Spinal cord (tissue), 10 donors: Measurements from ENCODE around the gene RNF8. TPM values are rescaled to one million over a fixed set of nuclear protein-coding genes. Genes with fewer than 3 reads are reported as not detected.
"Not testable (repeated sequence)": the region's sequence is repeated elsewhere in the genome, so short reads cannot be mapped to it uniquely, and the experiment has no call there.

Source experiments
- DNase-seq, 6 donors: peaks; one replicate each; pipeline versions ENCODE4 v3.0.0 to v3.0.0-alpha.2; 2013 to 2015; ENCODE audit warnings: low spot score in 6 of 6, low read depth in 4 of 6
- H3K27ac ChIP-seq: one replicate; pipeline ENCODE4 v1.5.1; 2013; ENCODE audit warnings: low read depth, low read length, control low read depth
- H3K27me3 ChIP-seq: one replicate; pipeline ENCODE4 v1.6.1; 2013; ENCODE audit warnings: low read length; ENCODE audit not compliant: control insufficient read depth, insufficient read depth
- H3K36me3 ChIP-seq: one replicate; pipeline ENCODE4 v1.6.1; 2013; ENCODE audit warnings: low read length; ENCODE audit not compliant: control insufficient read depth, insufficient read depth
- H3K4me1 ChIP-seq: one replicate; pipeline ENCODE4 v1.6.1; 2013; ENCODE audit warnings: low read length; ENCODE audit not compliant: control insufficient read depth, insufficient read depth
- H3K4me3 ChIP-seq: one replicate; pipeline ENCODE4 v1.5.1; 2013; ENCODE audit warnings: low read depth, low read length, control low read depth
- H3K9me3 ChIP-seq: one replicate; pipeline ENCODE4 v1.6.1; 2013; ENCODE audit warnings: low read length; ENCODE audit not compliant: control insufficient read depth, insufficient read depth
- WGBS: methylation state at CpG from one replicate; pipeline ENCODE4 v1.1.5; 2013; ENCODE audit warnings: missing lambda C conversion rate; ENCODE audit not compliant: insufficient coverage; 5-methylcytosine and 5-hydroxymethylcytosine counted together
- polyA plus RNA-seq, 2 donors: library from polyadenylated mRNA; unstranded; fragments of 120-200 nt; gene quantifications; one replicate each; pipeline ENCODE4 v1.2.1, GENCODE V29; 2013; ENCODE audit not compliant: insufficient read length in 2 of 2
- total RNA-seq, 2 donors: library from RNA; depleted of rRNA in 1 of 2; stranded (reverse); fragments of 120-200 nt in 1 of 2; fragments of >200 nt in 1 of 2; gene quantifications; one replicate each; pipeline versions ENCODE4 v1.2.3 to v1.2.4, GENCODE V29; 2013 to 2014
- donor health status: healthy.

RNF8 gene
- total and polyA plus RNA-seq, 4 donors = 22.8 to 31.0 (median 27.2) TPM

- Histone ChIP-seq H3K27me3 (no peaks in the 10 kb centered on the region), H3K27ac (no peak overlapping the region), H3K4me1 (no peaks in the 10 kb centered on the region), H3K9me3 (no peaks in the 10 kb centered on the region), H3K4me3 (no peak overlapping the region), H3K36me3 (no peaks in the 10 kb centered on the region)
- WGBS = 100% methylated on average over 1 of the region's 5 CpGs
- DNase-seq = no peak
Observed at GRCh38 chr6:37338745-37339255, 15.0 kb upstream of the RNF8 start.

GRCh38 chr6:37339741-37340638 is 13.8 kb upstream of the RNF8 start:
- DNase-seq = no peak
- Histone ChIP-seq H3K9me3 (no peaks in the 10 kb centered on the region), H3K36me3 (no peaks in the 10 kb centered on the region), H3K27ac (no peak overlapping the region), H3K4me1 (no peaks in the 10 kb centered on the region), H3K27me3 (peaks cover 2% of the 10 kb centered on the region), H3K4me3 (no peak overlapping the region)
- 80% methylated on average over 1 of the region's 5 CpGs for WGBS

- 80% methylated on average over 4 of the region's 4 CpGs for WGBS
- Histone ChIP-seq H3K36me3 (no peaks in the 10 kb centered on the region), H3K9me3 (no peaks in the 10 kb centered on the region), H3K4me3 (no peak overlapping the region), H3K4me1 (no peaks in the 10 kb centered on the region), H3K27ac (no peak overlapping the region), H3K27me3 (peaks cover 2% of the 10 kb centered on the region)
- no peak for DNase-seq
Observed at GRCh38 chr6:37340639-37340943, 13.2 kb upstream of the RNF8 start.

GRCh38 chr6:37343248-37343647 is 10.5 kb upstream of the RNF8 start:
- Histone ChIP-seq H3K36me3 (no peaks in the 10 kb centered on the region), H3K4me1 (no peaks in the 10 kb centered on the region), H3K4me3 (no peak overlapping the region), H3K27ac (no peak overlapping the region), H3K27me3 (peaks cover 2% of the 10 kb centered on the region), H3K9me3 (no peaks in the 10 kb centered on the region)
- DNase-seq = no peak
- WGBS = 100% methylated on average over 2 of the region's 3 CpGs

- H3K36me3 ChIP-seq = no peaks in the 10 kb centered on the region
- H3K27ac ChIP-seq = no peak overlapping the region
- H3K4me1 ChIP-seq = no peaks in the 10 kb centered on the region
- 93% methylated on average over 3 of the region's 3 CpGs for WGBS
- no peak for DNase-seq
- H3K9me3 ChIP-seq = no peaks in the 10 kb centered on the region
- H3K4me3 ChIP-seq = no peak overlapping the region
- H3K27me3 ChIP-seq = peaks cover 2% of the 10 kb centered on the region
Observed at GRCh38 chr6:37344308-37344707, 9.5 kb upstream of the RNF8 start.

GRCh38 chr6:37345804-37346203 is 8.0 kb upstream of the RNF8 start:
- not testable (repeated sequence) for H3K9me3 ChIP-seq, H3K36me3 ChIP-seq, H3K4me1 ChIP-seq, H3K27ac ChIP-seq, H3K4me3 ChIP-seq, H3K27me3 ChIP-seq, DNase-seq
- no CpG with 5 or more reads among the region's 3 CpGs for WGBS

GRCh38 chr6:37347177-37347576 is 6.6 kb upstream of the RNF8 start:
- H3K9me3 ChIP-seq = no peaks in the 10 kb centered on the region
- DNase-seq = no peak
- no peaks in the 10 kb centered on the region for H3K4me1 ChIP-seq
- H3K27ac ChIP-seq = no peak overlapping the region
- no peak overlapping the region for H3K4me3 ChIP-seq
- H3K27me3 ChIP-seq = peaks cover 2% of the 10 kb centered on the region
- H3K36me3 ChIP-seq = no peaks in the 10 kb centered on the region
- WGBS = 100% methylated on average over 1 of the region's 3 CpGs

GRCh38 chr6:37347670-37348111 is 6.1 kb upstream of the RNF8 start:
- no peak overlapping the region for H3K27ac ChIP-seq
- WGBS = 67% methylated on average over 3 of the region's 4 CpGs
- peaks cover 2% of the 10 kb centered on the region for H3K27me3 ChIP-seq
- no peak overlapping the region for H3K4me3 ChIP-seq
- no peaks in the 10 kb centered on the region for H3K36me3 ChIP-seq
- DNase-seq = peak in 1 of 6 donors; percentile 17
- no peaks in the 10 kb centered on the region for H3K9me3 ChIP-seq
- H3K4me1 ChIP-seq = no peaks in the 10 kb centered on the region

- Histone ChIP-seq H3K4me1 (peaks cover 5% of the 10 kb centered on the region), H3K27ac (no peak overlapping the region), H3K36me3 (no peaks in the 10 kb centered on the region), H3K9me3 (no peaks in the 10 kb centered on the region), H3K27me3 (no peaks in the 10 kb centered on the region), H3K4me3 (no peak overlapping the region)
- 83% methylated on average over 2 of the region's 3 CpGs for WGBS
- no peak for DNase-seq
Observed at GRCh38 chr6:37351027-37351426, 2.8 kb upstream of the RNF8 start.

- no peak for DNase-seq
- no CpG with 5 or more reads among the region's 3 CpGs for WGBS
- no peaks in the 10 kb centered on the region for H3K27me3 ChIP-seq
- H3K27ac ChIP-seq = no peak overlapping the region
- H3K9me3 ChIP-seq = no peaks in the 10 kb centered on the region
- peaks cover 6% of the 10 kb centered on the region for H3K4me1 ChIP-seq
- no peak overlapping the region for H3K4me3 ChIP-seq
- no peaks in the 10 kb centered on the region for H3K36me3 ChIP-seq
Observed at GRCh38 chr6:37352384-37352783, 1.4 kb upstream of the RNF8 start.
